ENCODE results near the gene TMEM9B. TPM values are rescaled to one million over a fixed set of nuclear protein-coding genes. Genes with fewer than 3 reads are reported as not detected.

Gene TMEM9B
- total and polyA plus RNA-seq, 2 donors (not counting 1 experiment from before 2014, with no cell fraction given) = 51.0 to 61.6 TPM

GRCh38 chr11:8913961-8914660, 50.1 kb downstream of the TMEM9B start:
- H4K20me1 ChIP-seq (ENCODE audit: control insufficient read depth, extremely low read depth, insufficient read depth, low read length) = no peaks in the 10 kb centered on the region
- peak overlapping the region; percentile 14 for H3K27ac ChIP-seq (ENCODE audit: insufficient read depth, low read length)
- H3K4me2 ChIP-seq (ENCODE audit: extremely low read depth, insufficient read depth, low read length) = peak overlapping the region; percentile 61
- peaks cover 18% of the 10 kb centered on the region for H3K79me2 ChIP-seq (ENCODE audit: control insufficient read depth, insufficient read depth, low read length)
- peak overlapping the region; percentile 5 for H2AFZ ChIP-seq (ENCODE audit: low read length)
- H3K9ac ChIP-seq (ENCODE audit: insufficient read depth, low read length) = no peak overlapping the region
- peak overlapping the region in 2 of 4 experiments; percentile 10 to 40 for H3K4me3 ChIP-seq (replicated peaks in 1 of 4; ENCODE audit: control extremely low read depth in 1 of 4, insufficient read depth in 1 of 4, low read depth in 3 of 4, low read length in 4 of 4)
- peak; percentile 43 to 54 for DNase-seq (ENCODE audit: low read depth in 2 of 2)
- no peaks in the 10 kb centered on the region for H3K9me3 ChIP-seq (ENCODE audit: control insufficient read depth, insufficient read depth, low read depth, low read length)
- peaks cover 13% of the 10 kb centered on the region for H3K4me1 ChIP-seq (ENCODE audit: control insufficient read depth, extremely low read depth, insufficient read depth, low read length)
- H3K27me3 ChIP-seq (ENCODE audit: control insufficient read depth, insufficient read depth, low read length) = no peaks in the 10 kb centered on the region
- TF ChIP-seq CTCF (conservative IDR thresholded peaks at IDR 0.05 in 1 of 2, IDR thresholded peaks at IDR 0.05 in 1 of 2; ENCODE audit: low read depth in 1 of 2, low read length in 2 of 2) (peak; percentile 77 to 81), EZH2 (IDR thresholded peaks at IDR 0.05; ENCODE audit: low read length, missing control alignments) (no peak)
- H3K36me3 ChIP-seq (ENCODE audit: control insufficient read depth, insufficient read depth, low read length) = no peaks in the 10 kb centered on the region

- Histone ChIP-seq H3K36me3 (ENCODE audit: control insufficient read depth, insufficient read depth, low read length) (no peaks in the 10 kb centered on the region), H3K79me2 (ENCODE audit: control insufficient read depth, insufficient read depth, low read length) (peaks cover 18% of the 10 kb centered on the region), H2AFZ (ENCODE audit: low read length) (peak within 1 kb of the TSS; percentile 72), H3K9ac (ENCODE audit: insufficient read depth, low read length) (peak within 1 kb of the TSS; percentile 82), H3K4me2 (ENCODE audit: extremely low read depth, insufficient read depth, low read length) (peak within 1 kb of the TSS; percentile 86), H4K20me1 (ENCODE audit: control insufficient read depth, extremely low read depth, insufficient read depth, low read length) (no peaks in the 10 kb centered on the region), H3K9me3 (ENCODE audit: control insufficient read depth, insufficient read depth, low read depth, low read length) (no peaks in the 10 kb centered on the region), H3K4me3 (replicated peaks in 1 of 4; ENCODE audit: control extremely low read depth in 1 of 4, insufficient read depth in 1 of 4, low read depth in 3 of 4, low read length in 4 of 4) (peak within 1 kb of the TSS; percentile 71 to 89 (median 84)), H3K4me1 (ENCODE audit: control insufficient read depth, extremely low read depth, insufficient read depth, low read length) (peaks cover 9% of the 10 kb centered on the region), H3K27me3 (ENCODE audit: control insufficient read depth, insufficient read depth, low read length) (no peaks in the 10 kb centered on the region), H3K27ac (ENCODE audit: insufficient read depth, low read length) (peak within 1 kb of the TSS; percentile 69)
- TF ChIP-seq CTCF (conservative IDR thresholded peaks at IDR 0.05 in 1 of 2, IDR thresholded peaks at IDR 0.05 in 1 of 2; ENCODE audit: low read depth in 1 of 2, low read length in 2 of 2) (no peak), EZH2 (IDR thresholded peaks at IDR 0.05; ENCODE audit: low read length, missing control alignments) (no peak)
- DNase-seq (ENCODE audit: low read depth in 2 of 2) = peak; percentile 95
Measured at GRCh38 chr11:8911029-8911823, 53.0 kb downstream of the TMEM9B start, which contains the start of gene AKIP1. Gene AKIP1 (plus strand): TSS chr11:8911189. CDS start chr11:8911450, 261 bp downstream.

DNA sequence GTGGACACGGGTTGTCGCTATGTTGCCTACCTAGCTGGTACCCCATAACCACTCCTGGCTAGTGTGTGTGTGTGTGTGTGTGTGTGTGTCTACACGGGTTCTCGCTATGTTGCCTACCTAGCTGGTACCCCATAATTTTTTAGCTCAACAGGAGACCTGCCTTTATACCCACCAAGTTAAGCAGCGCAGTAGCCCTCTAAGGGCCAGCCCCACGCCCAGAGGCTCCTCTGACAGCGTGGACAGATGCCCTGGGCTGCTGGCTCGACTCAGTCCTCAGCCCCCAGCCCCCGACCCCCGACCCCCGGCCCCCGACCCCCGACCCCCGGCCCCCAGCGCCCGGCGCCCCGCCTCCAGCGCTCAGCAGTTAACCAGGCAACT, 53.6 kb downstream of the TMEM9B start:
- H3K27ac ChIP-seq (ENCODE audit: insufficient read depth, low read length) = peak overlapping the region; percentile 53
- no peak overlapping the region for H3K9ac ChIP-seq (ENCODE audit: insufficient read depth, low read length)
- H3K27me3 ChIP-seq (ENCODE audit: control insufficient read depth, insufficient read depth, low read length) = no peaks in the 10 kb centered on the region
- DNase-seq (ENCODE audit: low read depth in 2 of 2) = no peak
- no peak for TF ChIP-seq CTCF (conservative IDR thresholded peaks at IDR 0.05 in 1 of 2, IDR thresholded peaks at IDR 0.05 in 1 of 2; ENCODE audit: low read depth in 1 of 2, low read length in 2 of 2)
- TF ChIP-seq EZH2 (IDR thresholded peaks at IDR 0.05; ENCODE audit: low read length, missing control alignments) = no peak
- no peaks in the 10 kb centered on the region for H3K36me3 ChIP-seq (ENCODE audit: control insufficient read depth, insufficient read depth, low read length)
- H3K79me2 ChIP-seq (ENCODE audit: control insufficient read depth, insufficient read depth, low read length) = peaks cover 18% of the 10 kb centered on the region
- H3K9me3 ChIP-seq (ENCODE audit: control insufficient read depth, insufficient read depth, low read depth, low read length) = no peaks in the 10 kb centered on the region
- no peaks in the 10 kb centered on the region for H4K20me1 ChIP-seq (ENCODE audit: control insufficient read depth, extremely low read depth, insufficient read depth, low read length)
- peak overlapping the region; percentile 84 for H3K4me2 ChIP-seq (ENCODE audit: extremely low read depth, insufficient read depth, low read length)
- peaks cover 12% of the 10 kb centered on the region for H3K4me1 ChIP-seq (ENCODE audit: control insufficient read depth, extremely low read depth, insufficient read depth, low read length)
- peak overlapping the region; percentile 33 to 63 (median 56) for H3K4me3 ChIP-seq (replicated peaks in 1 of 4; ENCODE audit: control extremely low read depth in 1 of 4, insufficient read depth in 1 of 4, low read depth in 3 of 4, low read length in 4 of 4)
- peak overlapping the region; percentile 72 for H2AFZ ChIP-seq (ENCODE audit: low read length)

Data from fibroblast of lung (primary cell).